SHP77 treated with DMSO at 0.1 percent for 48 hours (cell line): Measurements from ENCODE around the gene ADORA2A.

Experiments used
- DNase-seq: peaks from one replicate; lab custom pipeline; 2025; lab: John Stamatoyannopoulos, UW

ADORA2A gene

DNA sequence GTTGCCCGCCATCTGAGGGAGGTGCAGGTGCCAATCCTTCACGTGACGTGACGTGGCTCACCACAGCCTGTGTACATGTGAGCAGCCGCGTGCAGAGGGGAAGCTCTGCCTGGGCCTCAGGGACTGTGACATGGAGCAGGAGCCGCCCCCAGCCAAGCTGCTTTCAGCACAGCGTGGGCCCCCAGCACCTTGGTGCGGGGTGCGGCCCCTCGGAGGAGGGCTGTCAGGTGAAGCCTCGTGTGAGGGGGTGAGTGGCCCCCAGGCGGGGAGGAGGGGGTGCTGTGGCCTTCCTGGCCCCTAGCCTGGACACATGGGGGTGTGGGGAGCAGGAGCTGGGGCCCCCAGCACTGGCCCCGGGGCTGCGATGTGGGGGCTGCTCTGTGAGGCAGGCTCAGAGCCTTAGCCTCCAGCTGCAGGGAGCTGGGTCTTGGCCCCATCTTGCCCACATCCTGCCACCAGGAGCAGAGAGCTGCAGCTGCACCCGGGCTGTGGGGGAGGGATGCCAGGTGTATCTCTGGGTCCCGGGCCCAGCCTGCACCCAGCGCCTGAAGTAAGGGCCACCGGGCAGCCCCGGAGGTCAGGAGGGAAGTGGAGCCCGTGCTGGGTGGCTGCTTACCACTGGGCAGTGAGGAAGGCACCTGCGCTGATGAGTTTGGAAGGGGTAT, at the start of gene ADORA2A:
ADORA2A (plus strand) TSS at position 100 of the 665 bp plus-strand sequence. CDS start 5,806 bp downstream, outside the sequence.
- no peak for DNase-seq

DNA sequence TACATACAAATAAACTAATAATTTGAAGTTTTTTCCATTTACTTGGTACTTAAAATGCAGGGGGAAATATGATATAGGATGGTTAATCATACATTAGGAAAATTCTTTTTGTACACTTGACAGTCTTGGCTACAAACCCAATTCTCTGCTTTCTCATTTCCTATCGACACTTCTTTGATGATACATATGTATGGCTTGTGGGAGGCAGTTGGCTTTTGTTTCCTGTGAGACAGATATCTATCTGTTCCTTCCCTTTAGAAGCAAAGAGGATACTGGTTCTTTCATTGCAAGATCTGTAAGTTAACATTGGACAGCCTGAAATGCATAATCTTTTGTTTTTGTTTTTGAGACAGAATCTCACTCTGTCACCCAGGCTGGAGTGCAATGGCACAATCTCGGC, 47.9 kb upstream of the ADORA2A start:
- DNase-seq, result no peak

DNA sequence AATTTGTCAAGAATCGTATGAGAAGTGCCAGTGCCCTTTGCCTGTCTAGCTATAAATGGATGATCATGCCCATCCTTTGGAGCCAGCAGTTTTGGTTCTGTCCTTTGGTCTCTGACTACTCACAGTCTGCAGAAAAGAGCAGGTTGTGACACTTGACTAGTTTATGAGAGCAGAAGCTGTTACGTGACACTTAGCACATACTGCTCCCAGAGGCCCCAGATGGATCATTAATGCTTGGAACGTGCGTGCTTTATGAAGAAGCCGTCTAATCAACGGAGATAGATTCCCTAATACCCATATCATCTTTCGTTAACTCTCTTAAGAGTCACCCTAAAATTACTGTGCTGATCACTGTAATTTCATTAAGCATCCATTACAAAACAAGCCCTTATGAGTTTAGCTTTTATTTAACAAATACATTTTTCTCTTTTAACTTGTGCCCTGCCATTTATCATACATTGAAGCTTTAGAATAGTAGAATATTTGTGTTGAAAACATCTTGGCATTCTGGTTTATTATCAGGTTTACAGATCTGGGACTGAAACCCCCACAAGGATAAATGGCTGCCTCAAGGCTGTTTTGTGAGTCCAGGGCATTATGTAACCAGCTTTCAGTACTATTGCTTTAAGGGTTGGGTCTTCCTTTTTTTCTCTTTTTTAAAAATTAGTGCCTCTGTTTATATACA, 47.0 kb upstream of the ADORA2A start:
- DNase-seq, result no peak

DNA sequence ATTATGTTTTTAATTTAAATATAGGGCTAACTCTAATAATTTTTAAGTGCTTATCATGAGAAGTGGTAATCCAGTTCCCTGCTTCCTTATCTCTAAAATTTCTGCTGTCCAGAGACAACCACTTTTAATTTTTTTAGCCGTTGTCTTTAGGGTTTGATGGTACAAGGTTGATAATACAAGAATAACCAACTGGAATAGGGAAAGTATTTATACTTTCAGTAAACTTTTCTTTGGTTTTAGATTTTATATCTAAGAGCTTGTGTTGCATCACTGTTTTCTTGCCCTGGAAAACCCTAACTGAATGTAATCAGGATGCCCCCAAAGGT, 46.5 kb upstream of the ADORA2A start:
- DNase-seq, result no peak

DNA sequence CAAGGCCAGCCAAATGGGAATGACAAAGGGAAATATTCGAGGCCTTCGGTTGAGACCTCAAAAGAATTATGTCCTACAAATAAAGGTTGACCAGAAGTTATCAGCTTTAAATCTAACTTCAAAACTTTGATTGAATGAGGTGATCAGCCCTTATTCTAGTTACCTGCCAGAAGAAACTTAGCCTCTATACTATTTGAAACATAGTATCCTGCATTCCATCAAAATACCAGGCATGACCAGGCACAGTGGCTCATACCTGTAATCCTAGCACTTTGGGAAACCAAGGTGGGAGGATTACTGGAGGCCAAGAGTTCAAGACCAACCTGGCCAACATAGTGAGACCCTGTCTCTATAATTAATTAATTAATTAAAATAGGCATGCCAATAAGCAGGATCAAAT, 44.3 kb upstream of the ADORA2A start:
- DNase-seq, result no peak

DNA sequence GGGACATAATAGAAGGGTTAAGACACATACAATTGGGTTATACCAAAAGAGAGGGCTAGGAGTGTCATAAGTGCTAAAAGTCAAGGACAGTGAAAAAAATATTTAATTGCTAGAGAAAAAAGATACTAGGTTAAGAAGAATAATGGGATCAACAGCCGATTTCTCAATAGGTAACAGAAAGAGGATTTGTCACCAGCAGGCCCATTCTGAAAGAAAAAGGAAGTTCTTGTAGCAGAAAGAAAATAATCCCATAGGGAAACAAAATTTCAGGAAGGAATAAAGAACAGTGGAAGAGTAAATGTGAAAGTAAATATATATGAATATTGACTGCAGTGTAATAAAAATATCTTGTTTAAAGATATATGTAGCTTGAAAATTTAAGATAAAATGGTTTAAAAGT, 43.3 kb upstream of the ADORA2A start:
- no peak for DNase-seq

DNA sequence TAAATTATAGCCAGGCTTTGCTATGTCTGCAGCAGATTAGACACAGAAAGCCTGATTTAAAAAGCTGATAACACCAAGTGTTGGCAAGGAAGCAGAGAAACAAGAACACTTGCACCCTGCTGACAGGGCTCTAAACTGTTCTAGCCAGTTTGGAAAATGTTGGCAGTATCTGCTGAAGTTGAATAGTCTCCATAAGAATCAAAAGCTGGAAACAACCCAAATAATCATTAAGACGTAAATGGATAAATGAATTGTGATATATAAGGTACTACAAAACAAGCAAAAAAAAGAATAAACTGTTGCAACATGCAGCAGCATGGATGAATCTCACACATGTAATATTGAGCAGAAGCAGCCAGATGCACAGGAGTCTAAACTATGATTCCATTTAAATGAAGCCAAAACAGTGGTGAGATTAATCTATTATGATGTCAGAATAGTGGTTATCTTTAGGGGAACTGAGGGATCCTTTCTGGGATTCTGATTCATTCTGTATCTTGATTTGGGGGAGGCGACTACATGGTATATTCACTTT, 40.4 kb upstream of the ADORA2A start:
- no peak for DNase-seq

DNA sequence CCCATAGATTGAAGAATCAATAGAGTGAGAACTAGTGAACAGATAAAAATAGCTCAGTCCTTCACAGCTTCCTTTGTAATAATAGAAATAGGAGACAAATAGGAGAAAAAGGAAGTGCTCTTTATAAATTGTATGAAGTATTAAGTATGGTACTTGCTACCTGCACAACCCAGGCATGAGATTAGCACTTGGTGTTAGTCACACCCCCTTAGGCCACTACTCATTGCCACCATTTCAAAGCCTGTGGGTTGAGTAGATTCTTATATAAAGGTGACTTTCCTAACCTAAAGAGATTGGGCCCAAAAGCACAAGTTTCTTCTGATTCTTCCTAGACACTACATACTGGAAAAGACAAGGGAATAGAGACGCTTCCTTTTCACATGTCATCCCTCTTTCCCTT, 37.7 kb upstream of the ADORA2A start:
- DNase-seq, result no peak

DNA sequence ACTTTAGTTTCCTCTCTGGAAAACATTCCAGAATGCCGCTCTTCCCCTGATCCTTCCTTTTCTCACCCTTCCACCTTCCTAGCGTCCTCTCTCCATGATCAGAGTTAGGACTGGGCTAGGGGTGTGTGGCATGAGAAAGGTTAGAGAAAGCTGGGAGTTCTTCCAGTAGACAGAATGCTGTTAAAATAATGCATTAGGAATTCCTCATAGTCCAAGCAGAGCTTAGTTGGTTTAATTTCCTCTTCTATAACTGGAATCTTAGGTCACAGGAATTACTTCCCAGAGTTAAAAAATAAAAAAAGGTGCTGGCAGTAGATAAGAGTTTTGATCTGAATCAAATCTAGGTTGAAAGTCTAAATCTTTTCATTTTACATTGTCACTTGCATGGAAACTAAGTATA, 37.2 kb upstream of the ADORA2A start:
- no peak for DNase-seq

DNA sequence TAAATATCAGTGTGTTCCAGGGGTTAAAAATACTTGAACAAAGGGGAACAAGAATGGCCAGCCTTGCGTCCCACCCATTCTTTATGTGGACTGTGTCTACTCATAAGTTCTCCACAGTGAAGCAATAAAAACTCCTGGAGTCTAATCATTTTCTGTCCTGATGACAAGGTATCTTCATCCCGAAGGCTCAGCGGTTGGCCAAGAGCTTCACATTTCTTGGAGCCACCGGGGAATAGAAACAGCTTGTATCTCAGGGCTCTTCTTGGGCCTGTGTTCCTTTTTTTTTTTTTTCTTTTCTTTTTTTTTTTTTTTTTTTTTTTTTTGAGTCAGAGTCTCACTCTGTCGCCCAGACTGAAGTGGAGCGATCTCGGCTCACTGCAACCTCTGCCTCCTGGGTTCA, 36.8 kb upstream of the ADORA2A start:
- no peak for DNase-seq

DNA sequence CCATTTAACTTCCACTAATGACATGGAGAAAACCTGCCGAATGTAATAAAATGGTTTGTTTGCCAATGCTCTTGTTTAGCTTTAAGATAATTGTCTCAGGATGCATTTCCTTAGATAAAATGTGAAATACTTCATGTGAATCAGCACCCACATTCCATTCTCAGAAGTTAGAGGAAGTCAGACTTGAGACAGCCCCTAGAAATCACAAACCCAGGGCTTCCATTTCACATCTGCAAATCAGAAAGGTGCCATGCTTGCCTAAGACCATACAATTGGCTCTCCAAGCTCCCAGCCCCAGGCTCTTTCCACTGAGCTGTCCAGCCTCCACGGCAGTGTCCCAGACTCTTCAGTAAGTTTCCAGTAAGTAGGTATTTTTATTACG, 35.6 kb upstream of the ADORA2A start:
- no peak for DNase-seq

DNA sequence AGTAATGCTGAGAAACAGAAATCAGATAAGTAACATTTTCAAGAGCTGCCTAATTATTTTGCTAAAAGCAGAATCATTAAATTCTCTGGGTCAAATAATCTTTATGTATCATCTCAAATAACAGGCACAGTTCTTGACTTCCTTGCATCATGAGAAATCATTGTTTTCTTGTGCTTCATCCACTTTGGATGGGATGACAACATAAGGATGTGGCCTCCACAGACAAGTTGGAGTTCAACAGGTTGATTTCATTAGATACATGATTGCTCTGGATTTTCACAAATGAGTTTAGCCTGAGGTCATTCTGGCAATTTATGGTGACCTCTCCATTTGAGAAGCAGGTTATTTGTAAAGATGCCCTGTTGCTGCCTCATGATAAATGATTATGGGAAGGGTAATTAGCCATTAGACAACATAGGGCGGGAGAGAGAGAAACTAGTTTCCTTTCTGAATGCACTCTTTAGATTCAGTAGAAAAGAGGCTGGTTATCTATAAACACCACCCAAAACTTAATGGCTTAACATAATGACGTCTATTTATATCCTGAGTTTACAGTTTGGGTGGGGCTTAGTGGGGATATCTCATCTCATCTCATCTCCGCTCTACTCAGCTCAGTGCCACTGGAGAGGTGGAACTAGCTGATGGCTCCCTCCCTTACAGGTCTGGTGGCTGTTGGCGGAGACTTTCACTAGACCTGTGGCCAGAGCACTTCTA, 35.0 kb upstream of the ADORA2A start:
- DNase-seq, result no peak

DNA sequence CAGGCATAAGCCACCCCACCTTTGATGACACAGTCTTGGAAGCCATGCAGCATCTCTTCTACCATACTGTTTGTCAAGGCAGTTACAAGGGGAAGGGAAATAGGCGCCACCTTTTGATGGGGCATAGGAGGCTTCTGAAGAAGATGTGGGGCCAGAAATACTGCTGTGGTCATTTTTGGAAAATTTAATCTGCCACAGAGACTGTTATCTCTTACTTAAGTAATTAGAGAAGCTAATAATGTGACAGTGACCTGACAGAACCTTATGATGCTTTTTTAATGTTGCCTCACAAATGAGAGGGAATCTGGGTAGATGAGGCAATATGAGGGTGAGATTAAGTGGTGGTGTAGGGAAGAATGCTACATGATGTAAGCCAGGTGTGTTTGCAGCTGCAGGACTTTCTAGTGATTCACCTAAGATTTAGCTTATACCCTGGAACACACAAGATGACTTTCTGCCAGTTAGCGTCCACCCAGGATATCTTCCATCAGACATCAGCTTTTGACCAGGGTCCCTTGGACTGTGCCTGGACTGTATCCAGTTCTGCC, 34.3 kb upstream of the ADORA2A start:
- no peak for DNase-seq

DNA sequence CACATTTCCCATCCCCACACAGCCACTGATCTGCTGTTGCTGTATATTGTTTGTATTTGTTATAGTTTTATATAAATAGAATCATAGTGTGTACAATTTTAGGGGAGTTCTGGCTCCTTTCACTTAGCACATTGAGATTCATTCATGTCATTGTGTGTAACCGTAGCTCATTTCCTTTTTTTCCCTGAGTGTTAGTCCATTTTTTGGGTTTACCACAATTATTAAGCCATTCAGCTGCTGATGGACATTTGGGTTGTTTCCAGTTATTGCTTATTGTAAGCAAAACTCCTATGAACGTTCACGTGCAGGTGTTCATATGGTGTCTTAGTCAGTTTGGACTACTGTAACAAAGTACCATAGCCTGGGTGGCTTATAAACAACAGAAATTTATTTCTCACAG, 33.6 kb upstream of the ADORA2A start:
- DNase-seq, result no peak

DNA sequence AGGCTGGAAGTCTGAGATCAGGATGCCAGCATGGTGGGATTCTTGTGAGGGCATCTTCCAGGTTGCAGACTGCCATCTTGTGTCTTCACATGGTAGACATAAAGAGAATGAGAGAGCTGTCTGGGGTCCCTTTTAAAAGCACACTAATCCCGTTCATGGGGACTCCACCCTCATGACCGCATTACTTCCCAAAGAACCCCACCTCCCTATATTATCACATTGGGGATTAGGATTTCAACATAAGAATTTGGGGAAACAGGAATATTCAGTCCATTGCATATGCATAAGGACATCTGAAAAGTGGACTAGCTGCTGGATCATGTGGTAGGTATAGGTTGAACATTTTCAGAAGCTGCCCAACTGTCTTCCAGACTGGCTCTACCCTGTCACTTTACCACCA, 33.1 kb upstream of the ADORA2A start:
- no peak for DNase-seq

DNA sequence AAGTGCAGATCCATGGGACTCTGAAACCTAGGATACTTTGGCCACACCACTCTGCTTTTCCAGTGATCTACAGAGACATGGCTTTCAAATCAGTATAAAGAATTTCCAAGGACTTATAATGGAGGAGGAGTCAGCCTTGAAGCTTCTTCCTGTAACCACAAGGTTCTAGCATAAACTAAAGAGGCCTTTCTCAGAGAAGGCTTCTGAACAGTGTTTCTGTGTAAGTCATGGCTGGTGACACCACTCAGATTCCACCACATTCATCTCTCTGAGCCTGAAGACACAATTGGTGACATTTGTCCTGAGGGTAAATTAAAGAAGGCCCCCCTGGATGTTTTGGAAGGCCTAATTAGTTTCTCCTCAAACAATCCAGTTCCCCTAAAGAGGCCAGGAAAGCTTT, 29.0 kb upstream of the ADORA2A start:
- no peak for DNase-seq

DNA sequence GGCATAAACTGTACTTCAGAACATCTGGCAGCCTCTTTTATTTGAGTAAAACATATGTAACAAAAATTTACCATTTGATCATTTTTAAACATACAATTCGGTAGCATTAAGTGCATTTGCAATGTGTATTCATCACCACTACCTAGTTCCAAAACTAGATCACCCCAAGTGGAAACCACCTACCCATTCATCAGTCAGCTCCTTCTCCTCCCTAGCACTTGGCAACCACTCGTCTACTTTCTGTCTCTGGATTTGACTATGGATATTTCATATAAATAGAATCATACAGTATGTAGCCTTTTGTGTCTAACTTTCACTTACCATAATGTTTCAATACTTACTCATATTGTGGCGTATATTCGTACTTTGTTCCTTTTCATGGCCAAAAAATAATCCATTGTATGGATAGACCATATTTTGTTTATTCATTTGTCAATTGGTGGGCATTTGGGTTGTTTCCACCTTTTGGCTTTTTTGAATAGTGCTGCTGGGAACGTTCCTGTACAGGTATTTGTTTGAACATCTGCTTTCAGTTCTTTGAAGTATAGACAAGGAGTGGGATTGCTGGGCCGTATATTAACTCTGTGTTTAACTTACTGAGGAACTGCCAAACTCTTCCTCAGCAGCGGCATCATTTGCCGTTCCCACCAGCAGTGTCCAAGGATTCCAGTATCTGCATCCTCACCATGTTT, 27.2 kb upstream of the ADORA2A start:
- DNase-seq, result no peak

DNA sequence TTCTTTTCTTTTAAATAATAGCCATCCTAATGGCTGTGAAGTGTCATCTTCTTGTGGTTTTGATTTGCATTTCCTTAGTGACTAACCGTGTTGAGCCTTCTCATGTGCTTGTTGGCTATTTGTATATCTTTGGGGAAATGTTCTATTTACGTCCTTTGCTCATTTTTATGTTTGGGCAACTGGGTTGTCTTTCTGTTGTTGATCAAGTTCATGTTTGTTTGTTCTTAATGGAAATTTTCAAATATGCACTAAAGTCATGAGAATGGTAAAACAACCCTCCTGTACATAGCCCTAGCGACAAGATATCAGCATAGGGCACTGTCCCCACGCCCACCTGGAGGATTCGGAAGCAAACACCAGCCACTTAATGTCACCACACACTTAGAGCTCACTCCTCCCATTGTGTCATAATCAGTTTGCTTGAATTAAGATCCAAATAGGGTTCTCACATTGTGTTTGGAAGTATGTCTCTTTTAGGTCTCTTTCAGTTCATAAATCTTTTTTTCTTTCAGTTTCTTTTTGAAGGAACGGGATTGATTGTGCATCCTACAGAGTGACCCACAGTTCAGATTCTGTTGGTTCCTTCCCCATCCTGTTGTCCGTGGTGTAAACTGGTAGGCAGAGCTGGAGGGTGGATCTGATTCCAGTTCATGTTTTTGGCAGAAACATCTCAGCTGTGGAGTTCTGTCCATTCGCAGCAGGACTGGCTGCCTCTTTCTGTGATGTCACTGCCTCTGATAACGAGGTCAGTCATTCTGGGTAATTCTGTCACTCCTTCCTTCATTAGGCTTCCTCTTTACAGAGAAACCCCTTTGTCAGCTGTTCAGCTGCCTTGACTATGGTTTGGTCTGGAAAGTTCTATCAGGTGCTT, 26.4 kb upstream of the ADORA2A start:
- no peak for DNase-seq

DNA sequence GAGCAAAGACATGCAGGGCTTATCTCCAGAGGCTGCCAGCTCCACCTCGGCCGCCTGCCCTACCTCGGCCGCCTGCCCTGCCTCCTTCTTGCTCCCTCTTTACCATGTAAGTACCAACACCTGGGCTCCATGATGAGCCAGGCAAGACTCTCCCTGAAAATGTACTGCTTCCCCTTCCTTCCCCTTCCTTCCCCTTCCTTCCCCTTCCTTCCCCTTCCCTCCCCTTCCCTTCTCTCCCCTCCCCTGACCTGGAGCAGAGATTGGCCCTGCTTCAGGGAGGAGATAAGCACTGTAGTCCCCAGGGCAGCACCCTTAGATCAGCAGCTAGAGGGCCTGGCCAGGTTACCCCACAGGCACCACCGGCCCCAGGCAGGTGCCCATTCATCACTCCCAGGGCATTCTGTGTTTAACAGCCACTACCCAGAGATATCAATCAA, 25.4 kb upstream of the ADORA2A start:
- DNase-seq, result no peak

DNA sequence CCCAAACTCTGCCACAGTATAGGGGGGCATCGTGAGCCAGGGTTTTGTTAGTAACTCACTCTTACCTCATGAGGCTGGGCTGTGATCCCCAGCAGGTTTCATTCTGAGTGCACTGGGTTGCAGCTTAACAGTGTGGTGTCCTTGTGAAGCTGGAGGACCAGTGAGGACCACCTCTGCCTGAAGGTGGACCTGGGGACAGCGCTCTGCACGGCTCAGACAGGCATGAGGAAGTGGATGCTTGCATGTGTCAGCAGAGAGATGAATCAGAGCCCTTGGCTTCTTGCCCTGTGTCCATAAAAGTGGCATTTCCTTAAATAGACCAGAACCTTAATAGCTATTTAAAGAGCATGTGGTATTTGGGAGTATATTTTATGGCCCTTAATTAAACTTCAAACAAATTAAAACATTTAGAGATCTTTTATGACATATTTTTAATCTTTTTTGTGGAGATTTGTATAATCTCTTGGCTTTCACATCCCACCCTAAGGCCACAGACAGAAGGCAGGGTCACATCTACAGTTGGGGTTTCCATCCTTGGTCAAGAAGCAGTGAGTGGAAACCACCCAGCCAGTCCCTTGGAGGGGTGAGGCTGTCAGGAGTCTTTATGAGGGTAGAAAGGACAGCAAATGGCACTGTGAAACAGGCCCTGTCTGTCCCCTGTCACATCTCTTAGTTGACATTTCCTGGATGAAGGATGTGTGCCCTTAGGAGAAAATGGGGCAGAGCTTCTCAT, 24.8 kb upstream of the ADORA2A start:
- peak; percentile 40 for DNase-seq

DNA sequence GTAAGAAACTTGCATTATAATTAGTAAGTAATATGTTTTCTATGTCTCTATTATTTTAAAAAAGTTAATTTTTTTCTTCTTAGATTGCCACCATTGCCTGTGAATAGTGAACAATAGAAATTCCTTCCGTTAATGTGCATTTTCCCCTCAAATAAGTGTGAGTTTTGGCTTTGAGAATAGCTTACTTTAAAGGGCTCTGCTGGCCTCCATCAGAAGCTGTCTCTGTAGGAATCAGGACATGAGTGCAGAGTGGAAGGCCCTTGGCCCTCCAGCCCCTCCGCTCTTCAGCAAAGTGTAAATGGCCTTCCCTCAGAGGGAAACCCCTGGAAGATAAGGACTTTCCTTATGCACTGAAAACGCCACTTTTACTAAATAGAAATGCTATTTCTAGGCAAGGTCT, 24.1 kb upstream of the ADORA2A start:
- no peak for DNase-seq
